Activated naive CD4-positive, alpha-beta T cell treated with anti-CD3 and anti-CD28 coated beads for 36 hours (primary cell): ENCODE measurements around the gene FGL2. TPM values are rescaled to one million over a fixed set of nuclear protein-coding genes. Genes with fewer than 3 reads are reported as not detected.
A peak's percentile ranks its signal among the peaks of the same experiment; 100 is the strongest.
"Not testable (repeated sequence)": the region's sequence is repeated elsewhere in the genome, so short reads cannot be mapped to it uniquely, and the experiment has no call there.

Source experiments
- CTCF ChIA-PET: fragments of 350-600 bp; sonication (Branson Sonifier 250); formaldehyde crosslinking; loops from one replicate; lab custom pipeline; 2021; ENCODE audit warnings: antibody characterized with exemption; lab: Charles Lee
- DNase-seq: peaks from one replicate; pipeline ENCODE4 v3.0.0-alpha.2; 2020
- H3K27ac Mint-ChIP-seq: one replicate; pipeline ENCODE4 v1.8.0; 2021; ENCODE audit warnings: mild to moderate bottlenecking, mixed read lengths
- H3K27me3 Mint-ChIP-seq: one replicate; pipeline ENCODE4 v1.8.0; 2021; ENCODE audit warnings: low read depth, mixed read lengths
- H3K36me3 Mint-ChIP-seq: one replicate; pipeline ENCODE4 v1.8.0; 2021; ENCODE audit warnings: low read depth, mixed read lengths
- H3K4me1 Mint-ChIP-seq: one replicate; pipeline ENCODE4 v1.8.0; 2021; ENCODE audit warnings: low read depth, mixed read lengths
- H3K4me3 Mint-ChIP-seq: one replicate; pipeline ENCODE4 v1.8.0; 2021; ENCODE audit warnings: mild to moderate bottlenecking, moderate library complexity, mixed read lengths
- H3K9me3 Mint-ChIP-seq: one replicate; pipeline ENCODE4 v1.8.0; 2021; ENCODE audit warnings: mixed read lengths
- intact Hi-C: fragments of 100-400 bp; cut with micrococcal nuclease; formaldehyde crosslinking; loops from one replicate; pipeline ENCODE4 v1.15.1; 2023
- total RNA-seq, 2 experiments: library from RNA; stranded (reverse); gene quantifications; one replicate each; pipeline ENCODE4 v1.2.3, GENCODE V29; 2021

FGL2 gene
- total RNA-seq, 2 experiments from 2014 or later, result not detected

DNA sequence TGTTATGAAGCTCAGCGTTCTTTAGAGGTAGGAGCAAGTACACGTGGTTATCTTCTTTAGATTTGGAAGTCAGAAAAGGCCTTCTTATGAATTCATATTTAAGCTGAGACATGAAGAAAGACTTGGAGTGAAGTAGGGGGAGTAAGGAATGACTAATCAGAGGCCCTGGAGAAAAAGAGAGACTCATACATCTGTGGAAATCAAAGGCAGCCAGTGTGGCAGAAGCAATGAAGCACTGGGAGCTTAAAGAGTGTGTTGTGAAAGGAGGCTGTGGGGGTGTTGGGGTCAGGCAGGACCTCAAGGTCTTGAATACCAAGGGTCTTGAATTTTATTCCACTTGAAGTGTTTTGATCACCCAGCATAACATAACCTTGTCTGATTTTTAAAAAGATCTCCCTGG is 35.7 kb upstream of the FGL2 start:
- intact Hi-C loops, result no loop called here
- H3K9me3 Mint-ChIP-seq, result peaks cover 7% of the 10 kb centered on the region
- H3K36me3 Mint-ChIP-seq, result peaks cover 9% of the 10 kb centered on the region
- H3K4me1 Mint-ChIP-seq, result peaks cover 13% of the 10 kb centered on the region
- CTCF ChIA-PET, result no interaction called here
- no peak for DNase-seq
- no peak overlapping the region for H3K4me3 Mint-ChIP-seq
- H3K27ac Mint-ChIP-seq, result no peak overlapping the region
- H3K27me3 Mint-ChIP-seq, result no peaks in the 10 kb centered on the region

GRCh38 chr7:77232467-77232866 is 32.8 kb upstream of the FGL2 start:
- Mint-ChIP-seq H3K4me1 (no peaks in the 10 kb centered on the region), H3K9me3 (peaks cover 20% of the 10 kb centered on the region), H3K36me3 (peaks cover 16% of the 10 kb centered on the region), H3K27ac (no peak overlapping the region), H3K27me3 (no peaks in the 10 kb centered on the region), H3K4me3 (no peak overlapping the region)
- CTCF ChIA-PET, result no interaction called here
- intact Hi-C loops, result no loop called here
- DNase-seq, result no peak

DNA sequence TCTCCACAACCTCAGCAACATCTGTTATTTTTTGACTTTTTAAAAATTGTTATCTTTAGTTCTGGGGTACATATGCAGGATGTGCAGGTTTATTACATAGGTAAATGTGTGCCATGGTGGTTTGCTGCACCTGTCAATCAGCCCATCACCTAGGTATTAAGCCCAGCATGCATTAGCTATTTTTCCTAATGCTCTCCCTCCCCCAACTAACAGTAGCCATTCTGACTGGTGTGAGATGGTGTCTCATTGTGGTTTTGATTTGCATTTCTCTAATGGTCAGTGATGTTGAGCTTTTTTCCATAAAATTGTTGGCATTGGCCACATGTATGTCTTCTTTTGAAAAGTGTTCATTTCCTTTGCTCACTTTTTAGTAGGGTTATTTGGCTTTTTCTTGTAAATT is 29.2 kb upstream of the FGL2 start:
- H3K4me1 Mint-ChIP-seq, intact Hi-C loops, H3K27me3 Mint-ChIP-seq, H3K27ac Mint-ChIP-seq, CTCF ChIA-PET, H3K4me3 Mint-ChIP-seq, DNase-seq: not testable (repeated sequence)
- Mint-ChIP-seq H3K9me3 (peaks cover 20% of the 10 kb centered on the region), H3K36me3 (peaks cover 13% of the 10 kb centered on the region)

DNA sequence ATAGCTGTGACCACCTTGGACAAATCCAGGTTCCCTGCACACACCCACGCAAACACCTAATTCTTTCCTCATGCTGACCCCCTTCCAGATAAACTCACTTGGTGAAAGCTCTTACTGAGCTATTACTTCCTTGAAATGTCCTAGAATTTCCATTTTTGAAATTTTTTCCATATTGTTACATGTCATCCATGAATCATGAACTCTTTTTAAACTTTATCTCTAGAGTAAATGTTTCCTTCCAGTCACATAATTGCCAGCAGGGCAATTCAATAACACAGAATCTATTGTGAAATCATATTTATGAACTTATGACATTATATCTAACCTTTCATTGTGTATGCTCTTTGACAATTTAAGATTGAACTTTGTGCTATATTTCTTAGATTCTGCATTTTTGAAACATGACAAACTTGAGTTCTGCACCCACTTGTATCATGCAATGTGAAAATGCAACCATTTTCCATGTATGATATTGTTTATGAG is 26.8 kb upstream of the FGL2 start:
- Mint-ChIP-seq H3K4me3 (no peak overlapping the region), H3K27ac (no peak overlapping the region), H3K4me1 (peaks cover 20% of the 10 kb centered on the region), H3K27me3 (no peaks in the 10 kb centered on the region), H3K9me3 (peaks cover 20% of the 10 kb centered on the region), H3K36me3 (peaks cover 11% of the 10 kb centered on the region)
- CTCF ChIA-PET, result interaction anchor here (0.9 to 1.1 kb wide), 2 partner anchors 17 to 18 kb away, joined by 3 read pairs; no protein-coding TSS in a partner anchor
- no peak for DNase-seq
- intact Hi-C loops, result no loop called here

DNA sequence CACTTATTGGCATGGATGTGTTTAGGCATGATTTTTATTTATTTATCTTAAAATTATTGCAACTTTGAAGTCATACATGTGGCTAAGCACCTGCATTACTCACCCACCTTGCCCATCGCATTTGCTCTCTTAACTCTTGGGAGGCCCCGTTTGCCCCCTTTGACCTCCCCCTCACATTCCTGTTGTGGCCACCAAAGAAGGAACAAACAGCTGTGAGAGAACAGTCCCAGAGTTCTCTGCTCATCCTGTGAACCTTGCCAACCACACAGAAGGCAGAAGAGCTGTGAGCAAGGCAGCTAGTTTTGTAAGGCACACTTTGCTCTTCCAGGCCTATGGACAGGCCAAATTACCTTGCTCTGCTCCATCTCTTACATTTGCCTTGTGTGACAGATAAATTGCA is 23.6 kb upstream of the FGL2 start:
- Mint-ChIP-seq H3K27me3 (no peaks in the 10 kb centered on the region), H3K36me3 (peaks cover 5% of the 10 kb centered on the region)
- DNase-seq, result no peak

GRCh38 chr7:77222819-77223218 is 23.2 kb upstream of the FGL2 start:
- H3K4me1 Mint-ChIP-seq, result peaks cover 21% of the 10 kb centered on the region
- H3K36me3 Mint-ChIP-seq, result peaks cover 5% of the 10 kb centered on the region
- intact Hi-C loops, result no loop called here
- H3K27me3 Mint-ChIP-seq, result no peaks in the 10 kb centered on the region
- no peak overlapping the region for H3K27ac Mint-ChIP-seq
- CTCF ChIA-PET, result no interaction called here
- peaks cover 9% of the 10 kb centered on the region for H3K9me3 Mint-ChIP-seq
- no peak for DNase-seq
- no peak overlapping the region for H3K4me3 Mint-ChIP-seq

More for the DNA sequence above, 23.6 kb upstream of the FGL2 start:
- Mint-ChIP-seq H3K4me1 (peaks cover 21% of the 10 kb centered on the region), H3K27ac (no peak overlapping the region), H3K4me3 (no peak overlapping the region), H3K9me3 (peaks cover 11% of the 10 kb centered on the region)
- intact Hi-C loops, result no loop called here
- CTCF ChIA-PET, result interaction anchor here (0.6 kb wide), 1 partner anchor 18 kb away, joined by 3 read pairs; no protein-coding TSS in a partner anchor

GRCh38 chr7:77222065-77222464 is 22.4 kb upstream of the FGL2 start:
- Mint-ChIP-seq H3K4me3 (no peak overlapping the region), H3K27me3 (no peaks in the 10 kb centered on the region), H3K9me3 (peaks cover 9% of the 10 kb centered on the region), H3K36me3 (peaks cover 5% of the 10 kb centered on the region), H3K27ac (no peak overlapping the region), H3K4me1 (peaks cover 21% of the 10 kb centered on the region)
- DNase-seq, result no peak
- CTCF ChIA-PET, result no interaction called here
- intact Hi-C loops, result no loop called here

- CTCF ChIA-PET, result interaction anchor here (1.0 kb wide), 1 partner anchor 27 kb away, joined by 3 read pairs; no protein-coding TSS in a partner anchor
- intact Hi-C loops, H3K27ac Mint-ChIP-seq, H3K27me3 Mint-ChIP-seq, DNase-seq, H3K4me3 Mint-ChIP-seq, H3K36me3 Mint-ChIP-seq, H3K9me3 Mint-ChIP-seq: not testable (repeated sequence)
- peaks cover 21% of the 10 kb centered on the region for H3K4me1 Mint-ChIP-seq
Measured at GRCh38 chr7:77219701-77220331, 20.2 kb upstream of the FGL2 start.

GRCh38 chr7:77217474-77218185 is 18.0 kb upstream of the FGL2 start:
- H3K27ac Mint-ChIP-seq, result no peak overlapping the region
- peaks cover 9% of the 10 kb centered on the region for H3K9me3 Mint-ChIP-seq
- intact Hi-C loops, result no loop called here
- H3K36me3 Mint-ChIP-seq, result peaks cover 5% of the 10 kb centered on the region
- CTCF ChIA-PET, result interaction anchor here (0.6 kb wide), 1 partner anchor 33 kb away, joined by 3 read pairs; no protein-coding TSS in a partner anchor
- no peak overlapping the region for H3K4me3 Mint-ChIP-seq
- H3K27me3 Mint-ChIP-seq, result no peaks in the 10 kb centered on the region
- DNase-seq, result no peak
- H3K4me1 Mint-ChIP-seq, result peaks cover 13% of the 10 kb centered on the region

GRCh38 chr7:77216181-77216845 is 16.7 kb upstream of the FGL2 start:
- Mint-ChIP-seq H3K9me3 (peaks cover 9% of the 10 kb centered on the region), H3K4me3 (no peak overlapping the region), H3K4me1 (no peaks in the 10 kb centered on the region), H3K27me3 (no peaks in the 10 kb centered on the region), H3K27ac (no peak overlapping the region), H3K36me3 (peaks cover 5% of the 10 kb centered on the region)
- DNase-seq, result no peak
- CTCF ChIA-PET, result interaction anchor here (0.6 to 1.0 kb wide), 2 partner anchors 9 to 30 kb away, joined by 3 to 4 read pairs; no protein-coding TSS in a partner anchor
- intact Hi-C loops, result no loop called here

- Mint-ChIP-seq H3K4me1 (no peaks in the 10 kb centered on the region), H3K27me3 (no peaks in the 10 kb centered on the region), H3K27ac (no peak overlapping the region), H3K36me3 (peaks cover 12% of the 10 kb centered on the region), H3K9me3 (peaks cover 21% of the 10 kb centered on the region), H3K4me3 (no peak overlapping the region)
- intact Hi-C loops, result no loop called here
- CTCF ChIA-PET, result no interaction called here
- DNase-seq, result peak; percentile 8
Measured at GRCh38 chr7:77209479-77210139, 10.0 kb upstream of the FGL2 start.

- H3K27ac Mint-ChIP-seq, result no peak overlapping the region
Measured at GRCh38 chr7:77208416-77208815, 8.8 kb upstream of the FGL2 start.

More at GRCh38 chr7:77208416-77208815, 8.8 kb upstream of the FGL2 start:
- DNase-seq, result no peak
- CTCF ChIA-PET, result interaction anchor here (0.7 to 0.9 kb wide), 2 partner anchors 15 to 18 kb away, joined by 3 read pairs; no protein-coding TSS in a partner anchor
- H3K4me3 Mint-ChIP-seq, result no peak overlapping the region
- intact Hi-C loops, result no loop called here
- H3K4me1 Mint-ChIP-seq, result no peaks in the 10 kb centered on the region
- H3K27me3 Mint-ChIP-seq, result no peaks in the 10 kb centered on the region
- H3K9me3 Mint-ChIP-seq, result peaks cover 21% of the 10 kb centered on the region
- peaks cover 12% of the 10 kb centered on the region for H3K36me3 Mint-ChIP-seq
